Measurements from ENCODE around the gene EPGN.

GRCh38 chr4:74335341-74336021 is 27.2 kb downstream of the EPGN start:
- TF ChIP-seq EP300 (IDR thresholded peaks at IDR 0.05) (no peak), POLR2A (IDR thresholded peaks at IDR 0.05) (no peak)
- TF ChIP-seq, protein P1, sequence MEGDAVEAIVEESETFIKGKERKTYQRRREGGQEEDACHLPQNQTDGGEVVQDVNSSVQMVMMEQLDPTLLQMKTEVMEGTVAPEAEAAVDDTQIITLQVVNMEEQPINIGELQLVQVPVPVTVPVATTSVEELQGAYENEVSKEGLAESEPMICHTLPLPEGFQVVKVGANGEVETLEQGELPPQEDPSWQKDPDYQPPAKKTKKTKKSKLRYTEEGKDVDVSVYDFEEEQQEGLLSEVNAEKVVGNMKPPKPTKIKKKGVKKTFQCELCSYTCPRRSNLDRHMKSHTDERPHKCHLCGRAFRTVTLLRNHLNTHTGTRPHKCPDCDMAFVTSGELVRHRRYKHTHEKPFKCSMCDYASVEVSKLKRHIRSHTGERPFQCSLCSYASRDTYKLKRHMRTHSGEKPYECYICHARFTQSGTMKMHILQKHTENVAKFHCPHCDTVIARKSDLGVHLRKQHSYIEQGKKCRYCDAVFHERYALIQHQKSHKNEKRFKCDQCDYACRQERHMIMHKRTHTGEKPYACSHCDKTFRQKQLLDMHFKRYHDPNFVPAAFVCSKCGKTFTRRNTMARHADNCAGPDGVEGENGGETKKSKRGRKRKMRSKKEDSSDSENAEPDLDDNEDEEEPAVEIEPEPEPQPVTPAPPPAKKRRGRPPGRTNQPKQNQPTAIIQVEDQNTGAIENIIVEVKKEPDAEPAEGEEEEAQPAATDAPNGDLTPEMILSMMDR (IDR thresholded peaks at IDR 0.05), result no peak
